ENCODE measurements around the gene HAUS6.
A peak's percentile ranks its signal among the peaks of the same experiment; 100 is the strongest.
"Not testable (repeated sequence)": the region's sequence is repeated elsewhere in the genome, so short reads cannot be mapped to it uniquely, and the experiment has no call there.

The HAUS6 gene

GRCh38 chr9:19102631-19103345, at the start of gene HAUS6:
TSS of gene HAUS6 (minus strand) at chr9:19102904. CDS start at chr9:19102651, 253 bp downstream.
- DNase-seq (ENCODE audit: low read depth) = peak; percentile 89

DNA sequence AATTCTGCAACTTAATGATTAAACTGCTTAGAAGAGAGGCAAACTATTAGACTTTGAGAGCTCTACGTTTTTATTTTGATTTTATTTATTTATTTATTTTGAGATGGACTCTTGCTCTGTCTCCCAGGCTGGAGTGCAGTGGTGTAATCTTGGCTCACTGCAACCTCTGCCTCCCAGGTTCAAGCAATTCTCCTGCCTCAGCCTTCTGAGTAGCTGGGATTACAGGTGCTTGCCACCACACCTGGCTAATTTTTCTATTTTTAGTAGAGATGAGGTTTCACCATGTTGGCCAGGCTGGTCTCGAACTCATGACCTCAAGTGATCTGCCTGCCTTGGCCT, 49.4 kb upstream of the HAUS6 start:
- DNase-seq (ENCODE audit: low read depth) = not testable (repeated sequence)

DNA sequence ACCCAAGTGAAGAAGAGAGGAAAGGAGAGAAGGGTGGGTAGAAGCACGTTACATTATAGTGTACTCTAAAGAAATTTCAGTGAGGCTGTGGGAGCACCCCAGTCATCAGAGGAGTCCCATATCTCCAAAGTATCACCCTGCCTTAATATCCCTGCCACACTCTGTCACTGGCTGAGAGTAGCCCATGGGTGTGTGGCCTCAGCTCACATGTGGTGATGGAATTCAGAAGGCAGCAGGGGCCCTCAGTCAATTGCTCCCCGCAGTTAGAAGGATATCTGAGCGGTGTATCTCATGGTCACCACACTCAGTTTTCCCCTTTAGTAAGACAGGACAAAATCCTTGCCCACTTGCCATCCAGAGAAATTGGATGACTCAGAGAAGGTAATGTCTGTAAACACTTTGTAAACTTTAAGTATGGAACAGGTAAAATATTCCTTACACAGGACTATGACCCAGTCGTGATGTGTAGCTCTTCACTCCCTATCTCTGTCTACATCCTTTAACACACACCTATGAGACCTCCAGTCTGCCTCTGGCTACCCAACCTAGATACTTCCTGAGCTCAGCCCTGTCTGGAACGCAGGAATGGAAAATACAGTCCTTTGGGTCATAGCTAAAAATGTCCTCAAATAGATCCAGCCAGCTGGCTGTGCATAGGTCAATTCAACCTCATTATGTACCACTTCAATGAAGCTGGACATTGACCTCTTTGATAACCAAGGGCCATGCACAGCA, 48.9 kb upstream of the HAUS6 start:
- no peak for DNase-seq (ENCODE audit: low read depth)

DNA sequence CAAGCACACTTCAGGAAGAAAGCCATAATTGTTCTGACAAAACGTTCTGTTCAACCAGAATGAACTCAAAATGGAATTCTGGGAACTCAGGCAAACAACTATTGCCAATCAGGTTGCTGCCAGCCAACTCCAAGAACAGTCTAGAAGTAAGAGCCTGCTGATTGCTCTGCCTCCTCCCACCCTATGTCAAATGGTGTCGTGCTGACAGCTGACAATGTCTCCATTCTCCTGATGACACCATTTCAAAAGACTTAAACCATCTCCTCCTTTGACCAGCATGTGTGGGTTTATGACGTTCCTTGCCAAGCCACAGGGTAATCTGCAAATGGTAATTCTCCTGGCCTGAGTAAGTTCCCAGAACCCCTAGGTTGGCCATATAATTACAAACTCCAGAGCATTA, 46.5 kb upstream of the HAUS6 start:
- DNase-seq (ENCODE audit: low read depth) = no peak

GRCh38 chr9:19148187-19148586, 45.5 kb upstream of the HAUS6 start:
- DNase-seq (ENCODE audit: low read depth) = no peak

DNA sequence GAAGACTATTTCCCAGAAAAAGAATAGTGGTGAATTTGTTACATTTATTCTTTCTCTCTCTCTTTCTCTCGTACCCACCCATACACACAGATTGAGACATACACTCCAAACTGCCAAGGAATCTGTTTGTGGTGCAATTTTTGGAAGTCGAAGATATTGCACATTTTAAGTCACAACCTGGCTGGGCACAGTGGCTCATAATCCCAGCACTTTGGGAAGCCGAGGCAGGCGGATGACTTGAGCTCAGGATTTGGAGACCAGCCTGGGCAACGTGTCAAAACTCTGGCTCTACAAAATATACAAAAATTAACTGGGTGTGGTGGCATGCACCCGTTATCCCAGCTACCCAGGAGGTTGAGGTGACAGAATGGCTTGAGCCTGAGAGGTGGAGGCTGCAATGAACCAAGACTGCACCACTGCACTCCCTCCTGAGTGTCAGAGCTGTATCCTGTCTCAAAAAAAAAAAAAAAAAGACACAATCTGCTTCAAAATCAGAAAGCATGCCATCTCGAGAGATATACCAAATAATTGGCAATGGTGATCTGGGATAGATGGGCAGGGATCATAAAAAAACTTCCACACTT, 43.8 kb upstream of the HAUS6 start:
- DNase-seq (ENCODE audit: low read depth) = no peak

GRCh38 chr9:19145881-19146280, 43.2 kb upstream of the HAUS6 start:
- DNase-seq (ENCODE audit: low read depth) = no peak

DNA sequence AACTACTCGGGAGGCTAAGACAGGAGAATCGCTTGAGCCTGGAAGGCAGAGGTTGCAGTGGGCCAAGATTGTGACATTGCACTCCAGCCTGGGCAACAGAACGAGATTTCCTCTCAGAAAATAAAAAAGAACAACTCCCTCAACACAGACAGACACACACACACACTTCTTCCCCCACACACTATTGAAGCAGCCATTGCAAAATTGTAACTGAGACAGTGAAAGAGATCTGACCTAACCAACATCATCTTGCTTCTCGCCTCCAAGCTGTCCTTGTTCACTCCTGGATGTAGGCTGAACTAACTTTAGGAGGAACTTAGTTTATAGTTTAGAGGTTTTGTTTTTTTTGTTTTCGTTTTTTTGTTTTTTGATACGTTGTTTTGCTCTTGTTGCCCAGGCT, 37.6 kb upstream of the HAUS6 start:
- DNase-seq (ENCODE audit: low read depth) = no peak

- DNase-seq (ENCODE audit: low read depth) = no peak
These were observed 35.4 kb upstream of the HAUS6 start for GRCh38 chr9:19138084-19138483.

GRCh38 chr9:19137282-19137681, 34.6 kb upstream of the HAUS6 start:
- DNase-seq (ENCODE audit: low read depth) = no peak

DNA sequence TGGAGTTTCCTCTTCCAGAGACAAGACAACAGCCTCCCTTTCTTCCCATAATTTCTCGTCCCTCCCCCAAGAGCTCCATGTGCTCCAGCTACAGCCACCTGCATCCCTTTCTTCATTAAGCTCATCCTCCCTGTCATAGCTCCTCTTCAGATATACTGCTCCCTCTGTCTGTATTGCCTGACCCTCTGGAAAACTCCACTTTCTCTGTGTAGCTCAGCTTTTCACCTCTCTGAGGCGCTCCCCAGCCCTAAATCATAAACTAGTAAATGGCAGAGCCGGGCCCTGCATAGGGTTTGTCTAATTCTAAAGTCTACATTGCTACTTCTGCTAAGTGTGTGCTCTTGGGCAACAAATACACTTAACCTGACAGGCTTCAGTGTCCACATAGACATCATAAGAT, 33.4 kb upstream of the HAUS6 start:
- DNase-seq (ENCODE audit: low read depth) = no peak

- DNase-seq (ENCODE audit: low read depth) = no peak
These were observed 31.0 kb upstream of the HAUS6 start for GRCh38 chr9:19133549-19134345.

DNA sequence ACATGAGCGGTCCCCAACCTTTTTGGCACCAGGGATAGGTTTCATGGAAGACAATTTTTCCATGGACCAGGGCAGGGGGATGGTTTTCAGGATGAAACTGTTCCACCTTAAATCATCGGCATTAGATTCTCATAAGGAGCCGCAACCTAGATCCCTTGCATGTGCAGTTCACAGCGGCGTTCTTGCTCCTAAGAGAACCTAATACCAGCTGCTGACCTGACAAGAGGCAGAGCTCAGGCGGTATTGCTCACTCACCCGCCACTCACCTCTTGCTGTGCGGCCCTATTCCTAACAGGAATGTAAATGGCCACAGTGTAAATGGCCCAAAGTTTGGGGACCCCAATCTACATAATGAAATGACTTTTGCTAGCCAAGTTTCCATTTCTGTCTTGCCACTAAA, 27.7 kb upstream of the HAUS6 start:
- no peak for DNase-seq (ENCODE audit: low read depth)

GRCh38 chr9:19127871-19128500, 25.3 kb upstream of the HAUS6 start:
- peak; percentile 9 for DNase-seq (ENCODE audit: low read depth)

DNA sequence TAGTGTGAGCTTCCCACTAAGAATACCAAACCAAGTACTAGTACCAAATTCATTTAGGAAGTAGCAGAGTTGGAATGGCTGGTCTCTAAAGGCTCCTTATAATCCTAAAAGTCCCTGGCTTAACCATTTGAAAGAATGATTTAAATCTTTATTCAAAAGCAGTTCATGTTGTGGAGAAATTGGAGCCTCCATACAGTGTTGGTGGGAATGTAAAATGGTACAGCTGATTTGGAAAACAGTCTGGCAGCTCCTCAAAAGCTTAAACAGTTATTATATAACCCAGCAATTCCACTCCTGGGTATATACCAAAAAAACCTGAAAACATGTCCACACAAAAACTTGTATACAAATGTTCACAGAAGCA, 21.7 kb upstream of the HAUS6 start:
- DNase-seq (ENCODE audit: low read depth) = no peak

DNA sequence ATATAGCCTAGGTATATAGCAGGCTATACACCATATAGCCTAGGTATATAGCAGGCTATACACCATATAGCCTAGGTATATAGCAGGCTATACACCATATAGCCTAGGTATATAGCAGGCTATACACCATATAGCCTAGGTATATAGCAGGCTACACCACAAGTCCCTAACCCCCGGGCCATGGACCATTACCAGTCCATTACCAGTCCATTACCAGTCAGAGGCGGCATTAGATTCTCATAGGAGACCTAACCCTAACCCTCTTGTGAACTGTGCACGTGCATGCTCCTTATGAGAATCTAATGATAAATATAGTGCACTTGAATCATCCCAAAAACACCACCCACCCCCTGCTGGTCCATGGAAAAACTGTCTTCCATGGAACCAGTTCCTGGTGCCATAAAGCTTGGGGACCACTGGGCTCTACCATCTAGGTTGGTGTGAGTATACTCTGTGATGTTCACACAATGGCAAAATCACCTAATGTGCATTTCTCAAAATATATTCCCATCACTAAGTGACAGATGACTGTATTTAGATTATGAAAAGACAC, 19.9 kb upstream of the HAUS6 start:
- DNase-seq (ENCODE audit: low read depth) = no peak

GRCh38 chr9:19120877-19121276, 18.2 kb upstream of the HAUS6 start:
- no peak for DNase-seq (ENCODE audit: low read depth)

DNA sequence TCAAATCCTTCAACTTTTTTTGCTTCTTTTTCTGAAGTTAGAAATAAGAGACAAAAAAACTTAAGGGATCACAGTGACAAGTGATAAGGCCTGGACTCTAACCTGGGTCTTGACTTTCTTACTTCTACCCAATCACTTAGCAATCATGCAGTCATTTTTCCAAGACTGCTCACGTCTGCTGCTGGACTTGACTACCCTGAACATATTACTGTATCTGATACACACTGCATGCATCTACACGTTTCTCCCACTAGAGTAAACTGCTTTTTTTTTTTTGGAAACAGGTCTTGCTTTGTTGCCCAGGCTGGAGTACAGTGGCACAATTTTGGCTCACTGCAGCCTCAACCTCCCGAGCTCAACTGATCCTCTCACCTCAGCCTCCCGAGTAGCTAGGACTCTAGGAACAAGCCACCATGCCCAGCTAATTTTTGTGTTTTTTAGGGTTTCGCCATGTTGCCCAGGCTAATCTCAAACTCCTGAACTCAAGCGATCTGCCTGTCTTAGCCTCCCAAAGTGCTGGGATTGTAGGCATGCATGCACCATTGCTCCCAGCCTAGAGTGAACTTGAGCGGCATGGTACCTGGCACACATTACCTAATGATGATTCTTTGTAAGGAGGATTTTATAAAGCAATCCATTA, 17.2 kb upstream of the HAUS6 start:
- DNase-seq (ENCODE audit: low read depth) = no peak

GRCh38 chr9:19119246-19119645, 16.5 kb upstream of the HAUS6 start:
- DNase-seq (ENCODE audit: low read depth) = no peak

DNA sequence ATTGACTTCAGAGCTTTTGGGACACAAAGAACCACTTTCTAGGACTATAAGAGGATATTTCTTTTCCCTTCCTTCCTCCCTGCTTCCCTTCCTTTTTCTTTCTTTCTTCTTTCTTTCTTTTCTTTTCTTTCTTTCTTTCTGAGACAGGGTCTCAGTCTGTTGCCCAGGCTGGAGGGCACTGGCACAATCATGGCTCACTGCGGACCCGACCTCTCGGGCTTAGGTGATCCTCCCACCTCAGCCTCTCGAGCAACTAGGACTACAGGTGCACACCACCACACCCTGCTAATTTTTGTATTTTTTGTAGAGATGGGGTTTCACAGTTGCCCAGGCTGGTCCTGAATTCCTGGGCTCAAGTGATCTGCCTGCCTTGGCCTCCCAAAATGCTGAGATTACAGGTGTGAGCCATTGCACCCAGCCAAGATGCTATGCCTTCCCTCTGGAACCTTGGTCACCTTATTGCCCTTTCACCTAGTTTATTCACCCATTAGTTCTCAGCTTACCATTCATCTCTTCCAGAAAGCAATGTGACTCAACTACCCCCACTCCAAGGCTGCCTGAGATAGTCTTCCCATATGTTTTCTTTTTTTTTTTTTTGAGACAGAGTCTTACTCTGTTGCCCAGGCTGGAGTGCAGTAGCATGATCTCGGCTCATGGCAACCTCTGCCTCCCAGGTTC, 14.5 kb upstream of the HAUS6 start:
- no peak for DNase-seq (ENCODE audit: low read depth)

Data from stimulated activated CD8-positive, alpha-beta memory T cell treated with anti-CD3 and anti-CD28 coated beads, Interleukin-4, amount 100 ng/mL, for 24 hours (primary cell).